Muscle of leg (tissue), 16 donors: ENCODE data around the gene NADK. TPM values are rescaled to one million over a fixed set of nuclear protein-coding genes. Genes with fewer than 3 reads are reported as not detected.

Experiments
- DNase-seq: peaks from one replicate; pipeline ENCODE4 v3.0.0; 2013
- H3K27ac ChIP-seq: one replicate; pipeline ENCODE4 v1.5.1; 2013; ENCODE audit warnings: mild to moderate bottlenecking, low read length, control low read depth
- H3K27me3 ChIP-seq: one replicate; pipeline ENCODE4 v1.6.1; 2013; ENCODE audit warnings: low read length; ENCODE audit not compliant: control insufficient read depth, insufficient read depth
- H3K36me3 ChIP-seq: one replicate; pipeline ENCODE4 v1.6.1; 2013; ENCODE audit warnings: low read length; ENCODE audit not compliant: control insufficient read depth, insufficient read depth
- H3K4me1 ChIP-seq: one replicate; pipeline ENCODE4 v1.6.1; 2013; ENCODE audit warnings: low read length; ENCODE audit not compliant: control insufficient read depth, insufficient read depth
- H3K4me3 ChIP-seq: one replicate; pipeline ENCODE4 v1.5.1; 2013; ENCODE audit warnings: low read length, control low read depth
- H3K9me3 ChIP-seq: replicated peaks from 2 replicates; pipeline ENCODE4 v1.6.1; 2013; ENCODE audit warnings: low read depth, low read length; ENCODE audit not compliant: control insufficient read depth
- WGBS: methylation state at CpG from one replicate; pipeline ENCODE4 v1.1.5; 2013; ENCODE audit warnings: missing lambda C conversion rate; ENCODE audit not compliant: insufficient coverage; 5-methylcytosine and 5-hydroxymethylcytosine counted together
- long read RNA-seq, 11 donors: transcript quantifications; one replicate each; lab custom pipeline, GENCODE V29; 2026
- polyA plus RNA-seq, 8 donors: library from polyadenylated mRNA; unstranded; fragments of 120-200 nt; gene quantifications; one replicate each; pipeline versions ENCODE4 v1.2.1 to v1.2.3, GENCODE V29; 2013; ENCODE audit warnings: inconsistent platforms in 1 of 8, low replicate concordance in 1 of 8; ENCODE audit not compliant: insufficient read length in 8 of 8, insufficient read depth in 1 of 8
- total RNA-seq: library from RNA; stranded (reverse); fragments of 120-200 nt; gene quantifications from one replicate; pipeline ENCODE4 v1.2.4, GENCODE V29; 2013

NADK gene, protein sequence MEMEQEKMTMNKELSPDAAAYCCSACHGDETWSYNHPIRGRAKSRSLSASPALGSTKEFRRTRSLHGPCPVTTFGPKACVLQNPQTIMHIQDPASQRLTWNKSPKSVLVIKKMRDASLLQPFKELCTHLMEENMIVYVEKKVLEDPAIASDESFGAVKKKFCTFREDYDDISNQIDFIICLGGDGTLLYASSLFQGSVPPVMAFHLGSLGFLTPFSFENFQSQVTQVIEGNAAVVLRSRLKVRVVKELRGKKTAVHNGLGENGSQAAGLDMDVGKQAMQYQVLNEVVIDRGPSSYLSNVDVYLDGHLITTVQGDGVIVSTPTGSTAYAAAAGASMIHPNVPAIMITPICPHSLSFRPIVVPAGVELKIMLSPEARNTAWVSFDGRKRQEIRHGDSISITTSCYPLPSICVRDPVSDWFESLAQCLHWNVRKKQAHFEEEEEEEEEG
- total RNA-seq (18.2 TPM), polyA plus RNA-seq (10 to 100 TPM; 28.1 to 40.1 (median 32.8) TPM)
- long read RNA-seq, donor 1, partial matches to known transcripts: 0 of 3 reads
- long read RNA-seq, donor 1, other reads (novel, unspliced or antisense): 0 of 3 reads
- long read RNA-seq, donor 2: 0 reads
- long read RNA-seq, donor 3, transcript NADK-201 (12 exons, 3,235 nt): major isoform, 9 of 10 reads
- long read RNA-seq, donor 3, partial matches to known transcripts: 0 of 10 reads
- long read RNA-seq, donor 3, other reads (novel, unspliced or antisense): 0 of 10 reads
- long read RNA-seq, donor 4, partial matches to known transcripts: 0 of 1 reads
- long read RNA-seq, donor 4, other reads (novel, unspliced or antisense): 0 of 1 reads
- long read RNA-seq, donor 5, transcript NADK-201 (12 exons, 3,235 nt): major isoform, 12 of 20 reads
- long read RNA-seq, donor 5, transcript NADK-206 (3 exons, 722 nt): minor isoform, 6 of 20 reads
- long read RNA-seq, donor 5, partial matches to known transcripts: 0 of 20 reads
- long read RNA-seq, donor 5, other reads (novel, unspliced or antisense): 0 of 20 reads
- long read RNA-seq, donor 6, transcript NADK-201 (12 exons, 3,235 nt): major isoform, 8 of 10 reads
- long read RNA-seq, donor 6, partial matches to known transcripts: 0 of 10 reads
- long read RNA-seq, donor 6, other reads (novel, unspliced or antisense): 0 of 10 reads
- long read RNA-seq, donor 7, partial matches to known transcripts: 0 of 4 reads
- long read RNA-seq, donor 7, other reads (novel, unspliced or antisense): 0 of 4 reads
- long read RNA-seq, donor 8, partial matches to known transcripts: 0 of 1 reads
- long read RNA-seq, donor 8, other reads (novel, unspliced or antisense): 0 of 1 reads
- long read RNA-seq, donor 9, partial matches to known transcripts: 0 of 6 reads
- long read RNA-seq, donor 9, other reads (novel, unspliced or antisense): 0 of 6 reads
- long read RNA-seq, donor 10, transcript NADK-201 (12 exons, 3,235 nt): major isoform, 7 of 12 reads
- long read RNA-seq, donor 10, partial matches to known transcripts: 0 of 12 reads
- long read RNA-seq, donor 10, other reads (novel, unspliced or antisense): 0 of 12 reads
- long read RNA-seq, donor 11, partial matches to known transcripts: 0 of 5 reads
- long read RNA-seq, donor 11, other reads (novel, unspliced or antisense): 0 of 5 reads

DNA sequence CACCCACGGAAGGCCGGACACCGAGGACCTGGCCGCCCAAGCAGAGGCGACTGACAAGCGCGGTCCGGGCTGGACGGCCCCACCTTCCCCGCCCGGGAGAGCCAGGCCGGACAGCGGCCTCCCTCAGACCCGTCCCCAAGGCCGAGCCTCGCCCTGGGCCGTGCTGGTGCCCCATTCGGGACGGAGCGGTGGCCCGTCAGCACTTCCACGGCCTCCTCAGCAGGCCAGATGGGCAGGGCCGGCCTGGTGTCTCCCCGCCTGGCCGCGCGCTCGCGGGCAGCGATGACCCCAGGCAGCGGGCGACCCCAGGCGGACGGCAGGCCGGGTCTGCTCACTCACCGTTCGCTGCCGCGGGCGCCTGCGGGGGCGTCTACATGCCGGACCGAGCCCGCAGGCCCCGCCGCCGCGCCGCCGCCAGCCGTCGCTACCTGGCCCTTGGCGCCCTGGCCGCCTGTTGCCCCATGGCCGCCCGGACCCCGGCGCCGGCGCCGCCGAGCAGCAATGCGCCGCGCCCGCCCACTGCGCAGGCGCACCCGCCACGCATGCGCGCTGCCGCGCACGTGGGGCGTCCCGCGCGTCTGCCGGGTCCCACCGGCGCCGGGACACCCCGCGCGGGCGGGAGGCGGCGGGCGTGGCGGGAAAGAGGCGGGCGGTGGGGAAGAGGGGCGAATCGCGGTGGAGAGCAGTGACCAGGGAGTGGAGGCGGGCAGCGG lies at the start of gene NADK:
TSS of gene NADK (minus strand) at position 521 of the 713 bp plus-strand sequence. CDS start 13,064 bp downstream, outside the sequence.
- H3K4me3 ChIP-seq: peak within 1 kb of the TSS; percentile 70
- H3K9me3 ChIP-seq: no peaks in the 10 kb centered on the region
- no peaks in the 10 kb centered on the region for H3K27me3 ChIP-seq
- DNase-seq: peak; percentile 76
- under 1% methylated on average over 94 of the region's 99 CpGs for WGBS
- H3K36me3 ChIP-seq: peaks cover 8% of the 10 kb centered on the region
- peaks cover 42% of the 10 kb centered on the region for H3K4me1 ChIP-seq
- peak within 1 kb of the TSS; percentile 83 for H3K27ac ChIP-seq

DNA sequence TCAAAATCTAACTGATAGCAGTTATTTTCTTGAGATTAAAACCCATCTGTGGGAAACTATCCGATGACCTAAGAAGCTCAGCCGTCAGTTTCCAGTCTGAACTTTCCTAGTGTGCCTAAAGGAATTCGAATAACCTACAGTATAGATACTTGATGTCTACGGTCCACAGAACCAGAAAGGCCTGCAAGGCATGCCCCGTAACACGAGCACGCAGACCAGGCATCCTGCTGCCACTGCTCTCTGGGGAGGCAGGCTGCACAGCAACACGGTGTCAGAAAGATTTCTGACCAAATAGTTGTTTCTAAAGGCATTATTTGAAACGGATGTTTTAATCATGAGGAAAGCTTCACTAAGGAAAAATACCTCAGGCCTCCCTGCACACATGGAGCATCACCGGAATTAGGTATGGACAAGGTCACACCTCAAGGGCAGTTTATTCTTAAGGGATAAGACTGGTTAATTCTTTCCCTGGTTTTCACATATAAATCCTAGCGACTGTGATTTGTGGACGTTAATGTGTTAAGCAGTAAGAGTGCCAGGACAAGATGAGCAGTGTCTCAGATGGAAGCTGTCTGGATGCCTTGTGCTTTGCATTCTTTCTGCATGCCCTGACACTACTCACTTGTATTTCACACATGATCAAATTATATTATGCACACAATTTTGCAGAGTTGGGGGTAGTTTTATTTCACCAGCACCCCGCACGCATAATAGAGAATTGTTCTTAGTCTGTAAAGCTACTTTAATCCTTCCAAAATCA lies 49.0 kb upstream of the NADK start:
- WGBS: 53% methylated on average over 6 of the region's 14 CpGs
- H3K9me3 ChIP-seq: no peaks in the 10 kb centered on the region
- no peaks in the 10 kb centered on the region for H3K27me3 ChIP-seq
- H3K36me3 ChIP-seq: peaks cover 25% of the 10 kb centered on the region
- H3K27ac ChIP-seq: no peak overlapping the region
- H3K4me3 ChIP-seq: no peak overlapping the region
- no peak for DNase-seq
- peaks cover 7% of the 10 kb centered on the region for H3K4me1 ChIP-seq

DNA sequence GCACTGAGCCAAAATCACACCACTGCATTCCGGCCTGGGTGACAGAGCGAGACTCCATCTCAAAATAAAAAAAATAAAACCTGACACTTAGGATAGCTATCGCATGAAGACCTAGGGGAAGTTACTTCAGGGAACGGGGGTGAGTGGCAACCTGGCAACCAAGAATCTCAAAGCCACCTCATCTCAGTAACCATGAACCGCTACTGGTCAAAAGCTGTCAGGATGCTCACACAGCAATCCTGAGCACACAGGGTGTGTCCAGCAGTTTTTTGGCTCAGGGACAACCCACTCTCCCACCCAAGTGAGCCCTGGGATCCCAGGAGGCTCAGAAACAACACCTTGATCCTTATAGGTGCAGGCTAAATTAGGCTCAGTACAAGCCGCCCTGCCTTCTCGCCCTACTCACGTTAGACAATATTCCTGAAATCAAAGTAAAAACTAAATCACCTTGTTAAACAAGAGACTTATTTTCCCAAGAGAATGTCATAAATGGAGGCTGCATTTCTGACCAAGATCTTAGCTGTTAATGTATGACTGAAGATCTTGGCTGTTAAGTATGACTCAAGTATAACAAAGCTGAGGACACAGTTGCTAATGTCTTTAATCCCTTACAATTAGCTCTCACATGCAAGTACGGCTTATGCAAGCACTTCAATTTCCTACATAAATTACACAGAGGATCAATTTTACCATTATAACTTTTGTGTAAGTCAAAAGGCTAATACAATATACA lies 48.3 kb upstream of the NADK start:
- peaks cover 7% of the 10 kb centered on the region for H3K4me1 ChIP-seq
- H3K27me3 ChIP-seq: no peaks in the 10 kb centered on the region
- H3K4me3 ChIP-seq: no peak overlapping the region
- peaks cover 28% of the 10 kb centered on the region for H3K36me3 ChIP-seq
- 90% methylated on average over 1 of the region's 9 CpGs for WGBS
- no peak overlapping the region for H3K27ac ChIP-seq
- DNase-seq: no peak
- no peaks in the 10 kb centered on the region for H3K9me3 ChIP-seq

DNA sequence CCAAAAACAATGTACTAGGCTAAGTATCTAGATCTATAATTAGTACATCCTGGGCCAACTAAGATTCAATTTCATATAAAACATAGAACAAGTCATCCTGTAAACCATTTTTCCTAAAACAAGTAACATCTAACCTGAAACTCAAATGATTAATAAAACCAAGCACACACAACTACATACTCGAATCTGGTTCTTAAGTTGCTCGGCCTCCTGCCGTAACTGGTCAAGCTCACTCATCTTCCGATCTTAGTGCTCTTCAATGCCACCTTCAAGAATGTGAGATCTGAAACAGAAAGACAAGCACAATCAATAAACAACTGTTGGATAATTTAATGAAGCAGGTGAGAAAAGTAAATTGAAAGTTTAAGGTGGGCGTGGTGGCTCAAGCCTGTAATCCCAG lies 46.9 kb upstream of the NADK start:
- no peaks in the 10 kb centered on the region for H3K27me3 ChIP-seq
- H3K36me3 ChIP-seq: peaks cover 26% of the 10 kb centered on the region
- H3K4me3 ChIP-seq: no peak overlapping the region
- no peak overlapping the region for H3K27ac ChIP-seq
- 100% methylated on average over 1 of the region's 5 CpGs for WGBS
- peaks cover 7% of the 10 kb centered on the region for H3K4me1 ChIP-seq
- no peak for DNase-seq
- no peaks in the 10 kb centered on the region for H3K9me3 ChIP-seq

DNA sequence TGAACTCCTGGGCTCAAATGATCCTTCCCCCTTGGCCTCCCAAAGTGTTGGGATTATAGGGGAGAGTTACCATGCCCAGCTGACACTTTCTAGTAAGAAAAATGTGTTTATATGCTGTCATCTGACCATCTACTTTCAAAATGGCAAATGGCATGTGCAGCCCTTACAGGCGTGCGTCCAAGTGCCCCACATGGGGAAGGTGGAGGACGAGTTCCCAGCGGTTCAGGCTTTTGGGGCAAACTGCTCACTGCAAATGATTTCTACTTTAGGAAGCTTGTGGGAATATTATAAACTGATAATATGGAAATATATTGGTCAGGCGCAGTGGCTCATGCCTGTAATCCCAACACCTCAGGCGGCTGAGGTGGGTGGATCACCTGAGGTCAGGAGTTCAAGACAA lies 41.5 kb upstream of the NADK start:
- peaks cover 56% of the 10 kb centered on the region for H3K36me3 ChIP-seq
- no peaks in the 10 kb centered on the region for H3K27me3 ChIP-seq
- H3K27ac ChIP-seq: no peak overlapping the region
- DNase-seq: no peak
- no peaks in the 10 kb centered on the region for H3K4me1 ChIP-seq
- H3K9me3 ChIP-seq: no peaks in the 10 kb centered on the region
- WGBS: 86% methylated on average over 5 of the region's 6 CpGs
- no peak overlapping the region for H3K4me3 ChIP-seq

DNA sequence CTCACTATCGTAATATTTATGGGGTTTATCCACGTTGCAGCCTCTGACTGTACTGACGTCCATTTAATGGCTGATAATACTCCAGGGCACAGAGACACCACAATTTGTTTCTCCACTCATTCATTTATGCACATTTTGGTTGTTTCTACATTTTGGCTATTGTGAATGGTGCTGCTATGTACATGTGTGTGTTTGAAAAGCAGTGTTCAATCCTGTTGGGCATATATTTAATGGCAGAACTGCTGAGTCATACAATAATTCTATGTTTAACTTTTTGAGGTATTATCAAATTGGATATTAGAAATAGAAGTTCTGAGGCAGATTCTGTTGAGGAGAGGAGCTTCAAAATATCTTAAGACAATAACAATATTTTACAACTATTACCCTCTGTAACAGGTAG lies 39.0 kb upstream of the NADK start:
- no peaks in the 10 kb centered on the region for H3K27me3 ChIP-seq
- H3K36me3 ChIP-seq: peaks cover 64% of the 10 kb centered on the region
- no peak overlapping the region for H3K27ac ChIP-seq
- no CpG with 5 or more reads among the region's 3 CpGs for WGBS
- no peaks in the 10 kb centered on the region for H3K4me1 ChIP-seq
- H3K4me3 ChIP-seq: no peak overlapping the region
- no peak for DNase-seq
- H3K9me3 ChIP-seq: no peaks in the 10 kb centered on the region

DNA sequence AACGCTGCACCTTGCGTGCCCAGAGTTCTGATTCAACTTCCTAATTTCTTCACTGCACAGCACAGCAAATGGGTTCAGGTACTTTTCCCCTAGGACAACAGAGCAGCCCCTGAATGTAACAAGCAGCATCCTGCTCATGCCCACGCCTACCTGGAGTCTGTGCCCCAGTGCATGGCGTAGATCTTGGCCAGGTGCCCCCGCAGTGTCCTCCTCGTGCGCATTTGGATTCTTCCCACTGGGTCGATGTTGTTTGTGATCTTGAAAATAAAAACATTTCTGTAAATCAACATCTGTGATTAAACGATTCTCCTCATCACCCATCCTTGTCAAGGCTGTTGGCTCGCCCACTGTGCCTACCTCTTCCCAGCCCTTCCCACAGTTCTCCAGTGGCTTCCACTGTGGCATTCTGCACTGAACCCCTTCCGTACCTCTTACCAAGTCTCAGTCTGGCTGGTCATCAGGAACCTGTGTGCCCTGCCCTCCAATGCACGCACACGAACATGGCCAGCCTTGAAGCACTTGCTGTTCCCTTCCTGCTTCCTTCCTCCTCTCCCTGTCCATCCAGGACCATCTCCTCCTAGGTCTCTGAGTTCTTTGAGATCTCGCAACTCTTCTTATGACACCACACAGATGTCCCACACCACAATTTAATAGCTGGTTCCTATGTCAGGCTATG lies 37.5 kb upstream of the NADK start:
- Histone ChIP-seq H3K27me3 (no peaks in the 10 kb centered on the region), H3K36me3 (peaks cover 61% of the 10 kb centered on the region), H3K4me3 (no peak overlapping the region), H3K4me1 (no peaks in the 10 kb centered on the region), H3K27ac (no peak overlapping the region), H3K9me3 (no peaks in the 10 kb centered on the region)
- DNase-seq: no peak
- 95% methylated on average over 6 of the region's 14 CpGs for WGBS

DNA sequence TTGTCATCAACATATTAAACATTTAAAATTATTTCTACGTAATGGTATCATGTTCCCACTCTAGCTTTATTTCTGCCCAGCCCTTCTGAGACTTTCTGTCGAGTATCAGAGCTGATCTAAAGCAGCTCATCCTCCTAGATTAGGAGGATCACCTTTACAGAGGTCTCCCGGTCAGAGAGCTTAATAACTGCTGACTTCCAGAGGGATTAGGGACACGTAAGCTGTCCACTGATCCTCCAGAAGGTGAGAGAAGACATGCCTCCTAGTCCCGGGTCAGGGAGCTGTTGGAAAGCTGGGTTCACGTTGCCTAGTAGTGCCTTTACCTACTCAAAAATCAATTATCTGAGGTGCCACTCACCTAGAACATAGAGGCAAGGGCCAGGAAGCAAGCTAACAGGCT lies 31.2 kb upstream of the NADK start:
- no peak overlapping the region for H3K4me3 ChIP-seq
- 82% methylated on average over 6 of the region's 6 CpGs for WGBS
- H3K4me1 ChIP-seq: no peaks in the 10 kb centered on the region
- H3K9me3 ChIP-seq: no peaks in the 10 kb centered on the region
- H3K27me3 ChIP-seq: no peaks in the 10 kb centered on the region
- H3K36me3 ChIP-seq: peaks cover 54% of the 10 kb centered on the region
- H3K27ac ChIP-seq: no peak overlapping the region
- no peak for DNase-seq
